ENCODE data around the gene TANC2. TPM values are rescaled to one million over a fixed set of nuclear protein-coding genes. Genes with fewer than 3 reads are reported as not detected.

TANC2 gene
- total and polyA plus RNA-seq, 9 of the 15 experiments (the other 6 are each of a cell fraction or from before 2014, with no cell fraction given), result 0.46 to 7.8 (median 4.5) TPM

- Histone ChIP-seq H3K27me3 (ENCODE audit: control insufficient read depth in 2 of 2, insufficient read depth in 2 of 2, low read length in 2 of 2) (no peaks in the 10 kb centered on the region), H3K36me3 (ENCODE audit: control insufficient read depth, insufficient read depth, low read length) (no peaks in the 10 kb centered on the region), H3K27ac (ENCODE audit: extremely low read depth, low read depth, low read length) (peak overlapping the region; percentile 68), H3K4me2 (ENCODE audit: insufficient read depth, low read length) (peak overlapping the region; percentile 41), H3K79me2 (ENCODE audit: control insufficient read depth, insufficient read depth, low read length) (no peaks in the 10 kb centered on the region), H3K4me1 (replicated peaks in 1 of 2; ENCODE audit: control insufficient read depth in 2 of 2, insufficient read depth in 2 of 2, low read length in 2 of 2) (peaks cover 0 to 8% of the 10 kb centered on the region in 2 experiments; a peak in 1 of 5 replicates), H3K9ac (ENCODE audit: insufficient read depth in 1 of 2, low read depth in 2 of 2, low read length in 2 of 2) (peak overlapping the region in 1 of 2 experiments; percentile 22; a peak in 2 of 4 replicates), H3K9me1 (ENCODE audit: control insufficient read depth, insufficient read depth, low read length) (no peaks in the 10 kb centered on the region), H3K4me3 (no peak overlapping the region), H2AFZ (ENCODE audit: low read depth, low read length) (peak overlapping the region; percentile 28), H3K9me3 (replicated peaks; ENCODE audit: control insufficient read depth, insufficient read depth, low read depth, low read length) (no peaks in the 10 kb centered on the region), H4K20me1 (replicated peaks; ENCODE audit: control insufficient read depth, insufficient read depth, low read length) (no peaks in the 10 kb centered on the region)
- FAIRE-seq, result peak; percentile 57
- ChIA-PET POLR2A (interaction anchor here (0.7 to 1.2 kb wide), 3 partner anchors 12 to 33 kb away, joined by 3 to 4 read pairs (median 3); no protein-coding TSS in a partner anchor), CTCF (ENCODE audit: low intra/inter-chr PET ratio) (interaction anchor here (1.6 kb wide), 1 partner anchor 412 kb away, joined by 9 read pairs; no protein-coding TSS in a partner anchor)
- WGBS (ENCODE audit: insufficient coverage, low coverage, missing lambda C conversion rate), result 3% methylated on average over 4 of the region's 4 CpGs
- DNase-seq (ENCODE audit: extremely low read depth in 1 of 4, low spot score in 3 of 4), result peak in 3 of 4 experiments; percentile 26 to 71 (median 56)
- in situ Hi-C loops (cut with MboI) (no loop called here), intact Hi-C loops (cut with micrococcal nuclease) (loop anchor here (1.0 kb wide), 1 partner anchor 411 kb away; no protein-coding TSS in a partner anchor)
- no TSS peak for BruUV-seq (replicated peaks)
- ATAC-seq, result peak; percentile 87
- TF ChIP-seq HIVEP1 (CRISPR knock-in tag; IDR thresholded peaks at IDR 0.05) (no peak), EP400 (IDR thresholded peaks at IDR 0.05) (no peak), C11orf30 (IDR thresholded peaks at IDR 0.05; ENCODE audit: low read depth) (no peak), EP300 (IDR thresholded peaks at IDR 0.05; ENCODE audit: low read length) (peak; percentile 93), RNF2 (IDR thresholded peaks at IDR 0.05) (no peak), KAT2B (IDR thresholded peaks at IDR 0.05; ENCODE audit: low read depth, low read length) (no peak), ZNF398 (CRISPR knock-in tag; IDR thresholded peaks at IDR 0.05) (no peak), PML (IDR thresholded peaks at IDR 0.05; ENCODE audit: low read length) (peak; percentile 81), SP1 (CRISPR knock-in tag; IDR thresholded peaks at IDR 0.05) (no peak), ZNF384 (IDR thresholded peaks at IDR 0.05; ENCODE audit: low read depth, low read length) (0 out of 2 replicates have a peak, but pooled peaks have one; percentile 5), SRF (CRISPR knock-in tag; IDR thresholded peaks at IDR 0.05) (no peak), SREBF1 (IDR thresholded peaks at IDR 0.05; ENCODE audit: borderline replicate concordance, low read depth, low read length) (no peak), MAFF (IDR thresholded peaks at IDR 0.05; ENCODE audit: low read length) (no peak), NUFIP1 (IDR thresholded peaks at IDR 0.05; ENCODE audit: partially characterized antibody) (no peak), ZNF583 (CRISPR knock-in tag; IDR thresholded peaks at IDR 0.05) (no peak), PTRF (tag; IDR thresholded peaks at IDR 0.05) (no peak), CHD2 (IDR thresholded peaks at IDR 0.05; ENCODE audit: low read depth, low read length) (no peak)
- TF ChIP-seq, protein P1, sequence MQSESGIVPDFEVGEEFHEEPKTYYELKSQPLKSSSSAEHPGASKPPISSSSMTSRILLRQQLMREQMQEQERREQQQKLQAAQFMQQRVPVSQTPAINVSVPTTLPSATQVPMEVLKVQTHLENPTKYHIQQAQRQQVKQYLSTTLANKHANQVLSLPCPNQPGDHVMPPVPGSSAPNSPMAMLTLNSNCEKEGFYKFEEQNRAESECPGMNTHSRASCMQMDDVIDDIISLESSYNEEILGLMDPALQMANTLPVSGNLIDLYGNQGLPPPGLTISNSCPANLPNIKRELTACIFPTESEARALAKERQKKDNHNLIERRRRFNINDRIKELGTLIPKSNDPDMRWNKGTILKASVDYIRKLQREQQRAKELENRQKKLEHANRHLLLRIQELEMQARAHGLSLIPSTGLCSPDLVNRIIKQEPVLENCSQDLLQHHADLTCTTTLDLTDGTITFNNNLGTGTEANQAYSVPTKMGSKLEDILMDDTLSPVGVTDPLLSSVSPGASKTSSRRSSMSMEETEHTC (IDR thresholded peaks at IDR 0.05), result no peak
- TF ChIP-seq, protein P2, sequence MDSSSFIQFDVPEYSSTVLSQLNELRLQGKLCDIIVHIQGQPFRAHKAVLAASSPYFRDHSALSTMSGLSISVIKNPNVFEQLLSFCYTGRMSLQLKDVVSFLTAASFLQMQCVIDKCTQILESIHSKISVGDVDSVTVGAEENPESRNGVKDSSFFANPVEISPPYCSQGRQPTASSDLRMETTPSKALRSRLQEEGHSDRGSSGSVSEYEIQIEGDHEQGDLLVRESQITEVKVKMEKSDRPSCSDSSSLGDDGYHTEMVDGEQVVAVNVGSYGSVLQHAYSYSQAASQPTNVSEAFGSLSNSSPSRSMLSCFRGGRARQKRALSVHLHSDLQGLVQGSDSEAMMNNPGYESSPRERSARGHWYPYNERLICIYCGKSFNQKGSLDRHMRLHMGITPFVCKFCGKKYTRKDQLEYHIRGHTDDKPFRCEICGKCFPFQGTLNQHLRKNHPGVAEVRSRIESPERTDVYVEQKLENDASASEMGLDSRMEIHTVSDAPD (CRISPR knock-in tag; IDR thresholded peaks at IDR 0.05), result no peak
- TF ChIP-seq, protein P3, sequence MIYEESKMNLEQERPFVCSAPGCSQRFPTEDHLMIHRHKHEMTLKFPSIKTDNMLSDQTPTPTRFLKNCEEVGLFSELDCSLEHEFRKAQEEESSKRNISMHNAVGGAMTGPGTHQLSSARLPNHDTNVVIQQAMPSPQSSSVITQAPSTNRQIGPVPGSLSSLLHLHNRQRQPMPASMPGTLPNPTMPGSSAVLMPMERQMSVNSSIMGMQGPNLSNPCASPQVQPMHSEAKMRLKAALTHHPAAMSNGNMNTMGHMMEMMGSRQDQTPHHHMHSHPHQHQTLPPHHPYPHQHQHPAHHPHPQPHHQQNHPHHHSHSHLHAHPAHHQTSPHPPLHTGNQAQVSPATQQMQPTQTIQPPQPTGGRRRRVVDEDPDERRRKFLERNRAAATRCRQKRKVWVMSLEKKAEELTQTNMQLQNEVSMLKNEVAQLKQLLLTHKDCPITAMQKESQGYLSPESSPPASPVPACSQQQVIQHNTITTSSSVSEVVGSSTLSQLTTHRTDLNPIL (CRISPR knock-in tag; IDR thresholded peaks at IDR 0.05), result no peak
These were observed 28.9 kb downstream of the TANC2 start for GRCh38 chr17:62994931-62995330.
